Measurements from ENCODE around the gene TTYH1.

TTYH1 gene

DNA sequence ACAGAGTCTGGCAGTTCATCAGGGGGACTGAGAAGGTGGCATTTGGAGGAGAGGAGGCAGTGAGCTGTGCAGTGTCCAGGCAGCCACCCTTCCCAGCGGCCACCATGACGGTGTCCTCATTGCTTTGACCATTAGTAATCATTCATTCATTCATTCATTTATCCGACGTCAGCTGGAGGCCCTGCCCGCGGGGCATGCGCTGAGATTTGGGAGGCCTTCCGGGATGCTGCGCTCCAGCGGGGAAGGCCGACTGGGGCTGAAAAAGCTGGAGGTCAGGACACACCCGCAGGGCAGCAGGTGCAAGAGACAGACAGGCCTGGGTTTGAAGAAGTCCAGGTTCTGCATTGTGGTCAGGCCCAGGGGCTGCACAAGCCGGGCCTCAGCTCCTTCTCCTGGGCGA lies 8.9 kb downstream of the TTYH1 start:
- DNase-seq (ENCODE audit: low read depth), result no peak

DNA sequence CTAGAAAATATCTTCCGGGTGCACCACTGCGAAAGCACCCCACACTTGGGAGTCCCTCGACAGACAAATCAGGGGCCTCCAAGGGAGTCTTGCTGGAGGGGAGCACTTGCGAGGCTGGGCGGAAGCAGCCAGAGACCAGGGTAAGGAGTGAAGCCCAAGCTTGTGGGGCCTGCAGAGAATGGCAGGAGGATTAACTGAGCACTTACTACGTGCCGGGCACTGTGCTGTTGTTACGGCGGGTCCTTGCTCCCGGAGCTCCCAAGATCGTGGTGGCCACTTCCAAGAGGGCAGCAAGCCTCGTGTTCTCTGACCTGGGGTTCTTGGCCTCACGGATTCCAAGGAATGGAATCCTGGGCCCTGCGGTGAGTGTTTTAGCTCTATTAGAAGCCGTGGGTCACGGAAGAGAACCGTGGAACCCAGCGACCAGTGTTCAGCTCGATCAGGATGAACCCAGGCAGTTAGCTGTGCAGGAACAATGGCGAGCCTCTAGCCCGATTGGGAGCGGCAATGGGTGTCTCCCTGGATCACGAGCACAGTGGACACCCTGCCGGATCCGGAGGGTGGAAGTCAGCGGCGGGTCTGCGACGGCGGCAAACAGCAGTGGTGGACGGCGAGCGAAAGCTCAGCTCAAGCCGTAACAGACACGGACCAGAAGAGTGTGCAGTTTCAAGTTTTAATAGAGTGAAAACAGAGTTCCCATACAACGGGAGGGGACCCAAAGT lies 9.6 kb downstream of the TTYH1 start:
- no peak for DNase-seq (ENCODE audit: low read depth)

DNA sequence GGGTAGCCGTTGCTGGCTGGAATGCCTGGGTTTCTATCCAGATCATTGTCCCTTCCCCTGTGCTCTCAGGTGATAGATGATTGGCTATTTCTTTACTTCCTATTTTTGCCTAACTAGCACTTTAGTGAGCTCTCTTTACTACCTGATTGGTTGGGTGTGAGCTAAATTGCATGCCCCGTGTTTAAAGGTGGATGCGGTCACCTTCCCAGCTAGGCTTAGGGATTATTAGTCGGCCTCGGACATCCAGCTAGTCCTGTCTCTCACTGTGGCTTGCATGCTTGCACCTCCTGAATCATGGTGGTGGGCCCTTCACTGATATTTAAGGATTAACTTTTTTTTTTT lies 10.1 kb downstream of the TTYH1 start:
- no peak for DNase-seq (ENCODE audit: low read depth)

DNA sequence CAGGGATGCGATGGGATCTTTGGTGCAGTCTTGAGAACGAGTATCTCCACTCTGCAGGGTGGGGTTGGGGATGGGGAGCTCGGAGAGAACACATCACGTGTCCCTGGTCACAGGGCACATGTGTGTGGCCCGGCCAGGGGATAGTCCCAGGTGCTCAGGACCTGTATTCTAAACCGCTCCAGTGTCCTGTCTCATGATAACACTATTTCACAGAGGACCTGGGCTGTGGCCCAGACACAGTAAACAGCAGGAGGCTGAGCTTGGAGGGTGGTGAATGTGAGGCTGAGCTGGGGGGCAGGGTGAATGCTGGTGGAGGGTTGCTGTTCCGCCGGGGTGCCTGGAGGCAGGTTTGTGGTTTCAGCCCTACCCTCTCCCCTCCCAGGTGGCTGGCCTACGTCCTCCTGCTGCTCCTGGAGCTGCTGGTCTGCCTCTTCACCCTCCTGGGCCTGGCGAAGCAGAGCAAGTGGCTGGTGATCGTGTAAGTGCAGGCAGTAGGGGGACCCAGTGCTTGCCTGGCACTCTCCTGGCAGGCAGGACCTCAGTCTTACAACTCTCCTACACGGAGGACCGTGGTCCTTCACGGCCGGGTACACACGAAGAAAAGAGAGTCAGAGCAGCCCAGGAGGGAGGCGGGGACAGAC lies 11.1 kb downstream of the TTYH1 start:
- DNase-seq (ENCODE audit: low read depth), result no peak

DNA sequence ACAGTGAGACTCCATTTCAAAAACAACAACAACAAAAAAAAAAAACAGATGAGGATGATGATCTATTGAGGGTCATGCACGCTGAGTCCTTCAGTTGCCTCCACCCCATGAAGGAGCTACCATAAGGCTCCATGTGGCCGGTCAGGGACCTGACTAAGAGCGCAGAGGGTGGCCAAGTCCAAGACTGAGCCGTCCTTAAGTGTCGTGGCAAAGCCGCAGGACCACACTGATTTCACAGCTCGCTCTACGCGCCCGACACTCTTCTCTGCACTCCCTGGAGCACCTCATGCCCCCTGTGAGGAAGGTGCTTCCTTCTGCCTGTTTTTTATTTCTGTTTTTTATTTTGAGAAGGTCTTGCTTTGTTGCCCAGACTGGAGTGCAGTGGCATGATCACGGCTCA lies 12.3 kb downstream of the TTYH1 start:
- no peak for DNase-seq (ENCODE audit: low read depth)

DNA sequence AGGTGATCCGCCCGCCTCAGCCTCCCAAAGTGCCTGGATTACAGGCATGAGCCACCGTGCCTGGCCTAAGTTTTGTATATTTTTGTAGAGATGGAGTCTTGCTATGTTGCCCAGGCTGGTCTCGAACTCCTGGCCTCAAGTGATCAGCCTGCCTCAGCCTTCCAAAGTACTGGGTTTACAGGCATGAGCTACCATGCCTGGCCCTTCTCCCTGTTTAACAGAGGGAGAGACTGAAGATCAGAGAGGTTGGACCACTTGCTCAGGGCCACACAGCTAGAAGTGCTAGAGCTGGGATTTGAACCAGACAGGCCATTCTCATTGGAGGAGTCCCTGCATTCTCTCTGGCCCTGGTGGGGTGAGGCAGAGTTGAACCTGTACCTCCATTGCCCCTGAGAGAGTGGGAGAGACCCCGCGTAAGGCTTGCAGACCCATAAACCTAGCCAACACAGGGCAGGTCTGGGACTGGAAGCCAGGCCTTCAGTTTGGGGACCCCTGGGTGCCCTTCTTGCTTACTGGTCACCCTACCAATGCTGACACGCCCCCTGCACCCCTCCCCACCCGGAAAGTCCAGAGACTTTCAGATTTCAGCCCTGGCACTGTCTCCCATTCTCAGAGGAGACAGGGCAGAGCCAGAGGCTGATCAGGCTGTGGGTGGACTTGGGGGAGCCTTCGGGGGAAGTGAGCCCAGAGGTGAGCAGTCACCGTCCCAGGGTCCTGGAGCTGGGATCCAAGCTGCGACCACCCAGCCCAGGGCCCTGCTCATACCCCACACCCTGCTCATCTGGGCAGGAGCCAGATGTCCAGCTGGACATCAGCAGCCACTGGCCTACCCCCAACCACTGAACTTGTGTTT lies 13.3 kb downstream of the TTYH1 start:
- DNase-seq (ENCODE audit: low read depth), result no peak

DNA sequence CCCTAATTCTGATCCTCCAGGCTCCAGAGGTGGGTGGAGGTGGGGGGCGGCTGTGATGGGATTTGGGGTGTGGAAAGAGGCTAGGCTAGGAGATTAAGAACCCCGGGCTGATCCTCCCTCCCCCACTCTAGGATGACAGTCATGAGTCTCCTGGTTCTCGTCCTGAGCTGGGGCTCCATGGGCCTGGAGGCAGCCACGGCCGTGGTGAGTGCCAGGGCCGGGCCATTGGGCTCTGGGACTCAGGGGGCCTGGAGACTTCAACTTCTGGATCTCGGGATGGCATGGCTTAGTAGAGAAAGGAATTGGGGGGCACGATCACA lies 13.9 kb downstream of the TTYH1 start:
- DNase-seq (ENCODE audit: low read depth), result no peak

DNA sequence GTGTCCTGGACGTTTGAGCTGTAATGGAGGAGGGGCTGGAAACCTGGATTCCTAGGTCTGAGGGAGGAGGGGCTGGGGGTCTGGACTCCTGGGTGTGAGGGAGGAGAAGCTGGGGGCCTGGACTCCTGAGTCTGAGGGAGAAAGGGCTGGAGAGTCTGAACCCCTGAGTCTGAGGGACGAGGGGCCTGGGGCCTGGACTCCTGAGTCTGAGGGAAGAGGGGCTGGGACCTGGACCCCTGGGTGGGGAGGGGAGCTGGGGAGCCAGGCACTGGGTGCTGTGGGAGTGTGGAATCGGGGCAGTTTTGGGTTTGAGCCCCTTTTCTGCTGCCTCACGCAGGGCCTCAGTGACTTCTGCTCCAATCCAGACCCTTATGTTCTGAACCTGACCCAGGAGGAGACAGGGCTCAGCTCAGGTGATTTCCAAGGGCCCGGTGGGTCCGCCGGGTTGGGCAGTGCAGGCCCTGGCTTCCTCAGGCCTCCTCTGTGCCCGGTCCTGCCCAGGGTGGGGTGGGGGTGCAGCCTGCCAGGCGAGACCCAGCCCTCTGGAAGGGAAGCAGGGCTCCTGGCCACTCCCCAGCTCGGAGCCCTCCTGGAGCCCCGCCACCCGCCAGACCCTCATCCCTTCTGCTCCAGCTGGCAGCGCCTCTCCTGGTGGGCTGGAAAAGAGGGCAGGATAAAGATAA lies 14.4 kb downstream of the TTYH1 start:
- DNase-seq (ENCODE audit: low read depth), result no peak

DNA sequence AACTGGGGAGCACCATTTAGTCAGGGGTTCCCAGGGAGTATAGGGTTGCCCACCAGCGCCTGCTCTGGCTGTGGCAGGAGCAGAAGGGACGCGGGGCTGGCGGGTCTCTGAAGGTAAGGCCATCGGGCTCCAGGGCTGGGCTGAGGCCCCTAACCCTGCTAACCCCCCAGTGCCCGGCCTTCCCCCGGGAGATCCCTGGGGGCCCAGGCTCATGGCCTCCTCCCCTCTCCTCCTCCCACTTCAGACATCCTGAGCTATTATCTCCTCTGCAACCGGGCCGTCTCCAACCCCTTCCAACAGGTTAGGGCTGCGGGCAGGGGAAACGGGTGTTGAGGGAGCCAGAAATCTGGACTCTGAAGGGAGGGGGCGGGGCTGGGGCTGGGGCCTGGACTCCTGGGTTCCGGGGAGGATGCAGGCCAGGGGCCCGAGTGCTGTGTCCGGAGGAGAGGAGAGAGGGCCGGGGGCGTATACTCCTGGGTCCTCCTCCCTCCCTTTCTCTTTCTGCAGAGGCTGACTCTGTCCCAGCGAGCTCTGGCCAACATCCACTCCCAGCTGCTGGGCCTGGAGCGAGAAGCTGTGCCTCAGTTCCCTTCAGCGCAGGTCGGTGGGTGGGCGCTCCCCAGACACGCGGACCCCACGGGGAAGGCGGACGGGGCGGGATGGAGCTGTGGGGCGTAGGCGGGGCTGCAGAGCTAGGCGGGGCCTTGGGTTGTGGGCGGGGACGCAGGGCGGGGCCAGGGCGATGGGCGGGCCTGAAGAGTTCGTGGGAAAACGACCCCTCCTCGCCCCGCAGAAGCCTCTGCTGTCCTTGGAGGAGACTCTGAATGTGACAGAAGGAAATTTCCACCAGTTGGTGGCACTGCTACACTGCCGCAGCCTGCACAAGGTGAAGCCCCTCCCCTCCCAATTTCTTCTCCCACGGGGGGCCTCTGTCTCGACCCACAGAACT lies 15.3 kb downstream of the TTYH1 start:
- DNase-seq (ENCODE audit: low read depth), result peak; percentile 22

DNA sequence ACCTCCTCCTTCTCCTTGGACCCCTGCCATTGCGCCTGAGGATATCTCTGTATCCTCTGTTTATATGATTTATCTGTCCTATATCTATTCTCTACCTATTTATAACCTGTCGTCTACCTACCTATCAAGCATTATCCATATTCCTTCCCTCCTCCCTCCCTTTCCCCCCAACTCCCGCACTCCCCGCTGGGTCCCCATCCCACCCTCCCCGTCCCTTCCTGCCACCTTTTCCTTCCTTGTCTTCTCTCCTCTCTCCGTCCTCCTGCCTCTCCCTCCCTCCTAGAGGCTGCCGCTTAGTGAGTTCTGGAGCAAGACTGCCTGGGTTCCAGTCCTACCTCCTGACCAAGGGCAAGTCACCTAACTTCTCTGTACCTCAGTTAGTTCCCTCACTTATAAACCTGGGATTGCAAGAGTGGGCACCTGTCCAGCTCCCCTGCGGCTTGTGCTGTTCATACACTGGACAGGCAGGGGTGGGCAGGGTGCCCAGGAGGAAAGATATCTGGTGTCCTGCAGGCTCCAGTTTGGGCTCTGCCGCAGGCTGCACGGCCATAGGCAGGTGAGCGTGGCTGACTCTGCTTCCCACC lies 16.1 kb downstream of the TTYH1 start:
- no peak for DNase-seq (ENCODE audit: low read depth)

DNA sequence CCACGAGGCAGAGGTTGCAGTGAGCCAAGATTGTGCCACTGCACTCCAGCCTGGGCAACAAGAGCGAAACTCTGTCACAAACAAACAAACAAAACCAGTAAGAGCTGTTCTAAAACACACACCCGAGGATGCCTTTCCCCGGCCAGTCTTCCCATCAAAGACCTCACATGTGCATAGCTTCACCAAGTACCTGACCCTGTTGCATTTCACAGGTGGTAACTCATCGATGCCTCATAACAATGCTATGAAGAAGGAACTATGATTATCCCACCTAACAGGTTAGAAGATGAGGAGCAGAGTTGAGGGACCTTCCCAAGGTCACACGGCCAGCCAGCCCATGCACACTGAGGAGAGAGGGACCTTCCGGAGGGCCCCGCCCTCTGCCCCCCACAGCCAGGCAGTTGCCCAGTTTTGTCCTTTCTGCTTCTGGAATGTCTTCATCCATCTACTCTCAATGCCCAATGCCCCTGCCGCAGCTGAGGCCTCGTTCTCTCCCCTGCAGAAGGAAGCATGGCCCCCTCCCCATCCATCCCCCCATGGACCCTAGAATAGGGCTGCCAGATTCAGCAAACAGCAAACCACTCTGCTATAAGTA lies 17.0 kb downstream of the TTYH1 start:
- no peak for DNase-seq (ENCODE audit: low read depth)

DNA sequence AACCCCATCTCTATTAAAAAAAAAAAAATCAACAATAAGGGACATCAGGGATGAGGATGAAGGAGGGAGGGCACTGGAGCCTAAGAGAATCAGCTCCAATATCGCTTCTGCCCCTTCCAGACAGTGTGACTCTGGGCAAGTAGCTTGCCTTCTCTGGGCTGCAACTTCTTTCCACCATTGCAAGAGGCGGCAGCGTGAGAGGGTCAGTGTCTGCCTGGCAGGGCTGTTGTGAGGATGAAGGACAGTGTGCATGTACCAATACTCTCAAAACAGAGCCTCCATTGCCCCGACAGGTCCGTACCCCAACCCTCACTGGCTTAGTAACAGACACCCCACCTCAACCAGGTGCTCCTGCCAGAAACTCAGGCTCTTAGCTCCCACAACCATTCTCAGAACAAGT lies 18.4 kb downstream of the TTYH1 start:
- DNase-seq (ENCODE audit: low read depth), result no peak

DNA sequence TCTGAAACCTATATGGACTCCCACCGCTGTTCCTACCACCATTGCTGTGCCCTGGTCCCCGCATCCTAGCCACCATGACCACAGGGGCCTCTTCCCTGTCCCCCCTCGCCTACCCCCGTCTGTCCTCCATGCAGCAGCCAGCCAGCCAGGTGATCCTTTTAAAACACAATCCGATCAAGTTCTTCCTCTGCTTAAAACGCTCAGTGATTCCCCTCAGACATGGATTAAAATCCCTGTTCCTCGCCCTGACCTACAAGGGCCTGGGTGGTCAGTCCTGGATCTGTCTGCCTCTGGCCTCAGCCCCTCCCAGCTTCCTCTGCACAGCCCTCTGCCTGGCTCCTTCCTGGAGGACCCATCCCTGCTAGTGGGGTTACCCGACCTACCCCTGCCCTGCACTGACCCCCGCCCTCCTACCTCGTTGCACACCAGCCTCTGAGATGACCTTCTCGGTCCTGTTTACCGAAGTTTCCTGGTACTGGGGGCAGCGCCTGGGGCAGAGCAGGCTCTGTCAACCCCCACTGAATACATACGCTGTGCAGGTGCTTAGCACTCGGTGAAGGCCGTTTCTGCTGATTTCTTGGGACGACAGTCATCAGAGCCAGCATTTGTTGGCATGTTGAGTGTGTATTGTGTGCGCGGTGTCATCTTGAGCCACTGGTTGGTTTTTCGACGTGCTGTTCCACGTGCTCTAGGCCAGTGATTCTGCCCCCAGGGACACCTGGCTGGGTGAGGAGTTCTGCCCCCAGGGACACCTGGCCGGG lies 19.0 kb downstream of the TTYH1 start:
- DNase-seq (ENCODE audit: low read depth), result no peak

DNA sequence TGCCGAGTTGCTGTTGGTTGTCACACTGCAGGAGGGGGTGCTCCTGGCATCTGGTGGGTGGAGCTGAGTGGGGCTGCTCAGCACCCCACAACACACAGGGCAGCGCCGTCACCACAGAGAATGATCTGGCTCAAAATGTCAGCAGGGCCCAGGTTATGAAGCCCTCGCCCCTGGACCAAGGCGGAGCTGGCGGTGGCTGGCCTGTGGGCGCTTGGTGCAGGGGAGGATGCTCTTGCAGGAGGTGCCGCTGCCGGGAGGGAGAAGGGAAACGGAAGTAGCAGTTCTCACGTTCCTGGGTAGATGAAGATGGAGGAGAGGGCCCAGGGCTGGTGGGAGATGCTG lies 19.6 kb downstream of the TTYH1 start:
- no peak for DNase-seq (ENCODE audit: low read depth)

DNA sequence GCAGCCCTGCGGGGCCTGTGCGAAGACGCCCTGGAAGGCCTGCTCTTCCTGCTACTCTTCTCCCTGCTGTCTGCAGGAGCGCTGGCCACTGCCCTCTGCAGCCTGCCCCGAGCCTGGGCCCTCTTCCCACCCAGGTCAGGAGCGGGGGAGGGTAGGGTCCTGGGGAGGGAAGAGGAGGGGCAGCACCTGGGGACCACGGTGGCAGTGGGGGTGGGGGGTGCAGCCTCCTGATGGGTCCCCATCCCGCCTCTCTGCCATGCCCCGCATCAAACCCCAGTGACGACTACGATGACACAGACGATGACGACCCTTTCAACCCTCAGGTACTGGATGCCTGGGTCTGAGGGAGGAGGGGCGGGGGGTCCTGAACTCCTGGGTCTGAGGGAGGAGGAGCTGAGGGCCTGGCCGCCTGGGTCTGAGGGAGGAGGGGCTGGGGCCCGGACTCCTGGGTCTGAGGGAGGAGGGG lies 20.3 kb downstream of the TTYH1 start:
- no peak for DNase-seq (ENCODE audit: low read depth)

DNA sequence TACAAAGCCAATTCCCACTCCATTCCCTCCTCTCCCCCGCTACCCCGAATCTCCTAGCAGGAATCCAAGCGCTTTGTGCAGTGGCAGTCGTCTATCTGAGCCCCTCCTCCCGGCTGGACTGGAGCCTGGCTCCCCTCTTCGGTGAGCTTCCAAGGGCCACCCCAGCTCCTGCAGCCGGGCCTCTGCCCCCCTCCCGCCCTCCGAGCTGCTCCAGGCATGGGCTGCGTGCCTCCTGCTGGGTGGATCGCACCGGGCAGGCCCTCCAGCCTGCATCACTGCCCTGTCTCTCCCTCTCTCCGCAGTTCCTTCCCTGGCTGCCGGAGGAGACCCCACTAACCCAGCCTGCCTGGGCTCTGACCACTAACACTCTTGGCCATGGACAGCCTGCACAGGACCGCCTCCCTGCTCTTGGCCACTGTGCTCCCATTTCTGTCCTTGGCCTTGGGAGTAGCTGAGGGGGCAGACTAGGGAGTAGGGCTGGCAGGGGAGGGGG lies 20.8 kb downstream of the TTYH1 start:
- DNase-seq (ENCODE audit: low read depth), result no peak

DNA sequence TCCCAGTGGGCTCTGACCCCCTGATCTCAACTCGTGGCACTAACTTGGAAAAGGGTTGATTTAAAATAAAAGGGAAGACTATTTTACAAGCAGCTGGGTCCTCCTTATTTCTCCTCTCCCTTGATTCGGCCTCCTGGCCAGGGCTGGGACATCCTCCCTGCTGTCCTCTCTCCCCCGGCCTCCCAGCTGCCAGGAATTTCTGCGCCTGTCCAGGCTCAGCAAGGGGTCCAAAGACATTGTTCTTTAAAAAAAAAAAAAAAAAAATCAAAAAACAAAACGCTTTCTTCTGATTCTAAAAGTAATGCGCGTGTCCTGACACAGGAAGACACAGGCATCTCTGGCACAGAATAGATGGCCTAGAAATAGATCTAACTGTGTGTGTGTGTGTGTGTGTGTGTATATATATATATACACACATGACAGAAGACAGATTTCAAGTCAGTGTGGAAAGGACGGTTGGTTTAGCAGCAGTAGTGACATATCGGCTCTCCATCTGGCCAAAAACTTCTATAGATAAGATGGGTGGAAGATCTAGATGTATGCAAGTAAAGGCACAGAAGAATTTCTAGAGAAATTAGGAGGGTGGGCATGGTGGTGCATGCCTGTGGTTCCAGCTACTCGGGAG lies 21.5 kb downstream of the TTYH1 start:
- no peak for DNase-seq (ENCODE audit: low read depth)

DNA sequence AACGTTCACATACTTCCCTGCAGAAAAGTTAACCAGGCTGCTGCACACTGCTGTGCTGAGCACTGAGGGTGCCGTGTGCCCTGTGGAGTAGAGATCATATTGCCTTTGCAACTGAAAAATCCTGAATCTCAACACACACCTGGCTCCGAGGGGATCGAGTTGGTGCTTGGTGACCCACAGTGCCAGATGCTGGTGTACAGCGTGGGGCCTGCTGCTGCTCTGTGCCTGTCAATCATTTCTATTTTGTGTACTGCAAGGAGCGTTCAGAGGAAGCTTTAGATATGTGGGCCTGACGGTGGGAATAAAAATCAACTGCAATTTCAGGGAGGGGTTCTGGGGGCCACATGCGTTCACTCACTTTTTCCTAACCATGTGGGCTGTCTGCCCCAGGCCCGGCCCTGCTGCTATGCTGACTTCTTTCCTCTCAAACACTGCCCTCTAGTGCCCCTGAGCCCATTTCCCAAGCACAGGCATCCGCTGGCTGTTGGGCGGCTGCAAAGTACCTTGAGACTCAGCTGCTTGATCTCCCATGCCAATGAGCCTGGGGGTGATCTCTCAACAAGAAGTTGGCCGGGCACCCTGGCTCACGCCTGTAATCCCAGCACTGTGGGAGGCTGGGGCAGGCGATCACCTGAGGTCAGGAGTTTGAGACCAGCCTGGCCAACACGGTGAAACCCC lies 24.0 kb downstream of the TTYH1 start:
- DNase-seq (ENCODE audit: low read depth), result no peak

DNA sequence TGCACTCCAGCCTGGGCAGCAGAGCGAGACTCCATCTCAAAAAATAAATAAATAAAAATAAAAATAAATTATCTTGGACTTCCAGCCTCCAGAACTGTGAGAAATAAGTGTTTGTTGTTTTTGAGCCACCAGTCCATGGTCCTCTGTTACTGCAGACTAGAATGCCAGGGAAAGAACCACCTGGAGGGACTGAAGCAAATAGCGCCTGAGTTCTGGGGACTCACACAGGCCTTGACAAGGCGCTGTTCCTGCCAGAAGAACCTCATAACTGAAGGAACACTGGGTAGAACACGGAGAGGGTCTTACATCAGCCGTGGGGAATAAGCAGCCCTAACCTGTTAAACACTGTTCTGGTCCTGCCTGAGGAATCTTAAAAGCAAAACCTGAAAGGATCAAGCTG lies 25.4 kb downstream of the TTYH1 start:
- DNase-seq (ENCODE audit: low read depth), result no peak
